Measurements from ENCODE around the gene TOR1AIP2.

DNA sequence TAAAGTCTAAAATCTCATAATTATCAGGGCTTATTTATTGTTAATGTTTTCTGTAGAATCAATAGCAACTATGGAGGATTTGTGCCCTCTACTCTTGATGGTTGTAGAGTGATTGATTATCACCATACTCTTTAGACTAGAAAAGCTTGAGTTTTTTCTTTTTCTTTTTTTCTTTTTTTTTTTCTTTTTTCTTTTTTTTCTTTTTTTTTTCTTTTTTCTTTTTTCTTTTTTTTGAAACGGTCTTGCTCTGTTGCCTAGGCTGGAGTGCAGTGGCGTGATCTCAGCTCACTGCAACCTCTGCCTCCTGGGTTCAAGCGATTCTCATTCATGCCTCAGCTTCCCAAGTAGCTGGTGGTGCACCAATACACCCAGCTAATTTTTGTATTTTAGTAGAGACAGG, 34.2 kb upstream of the TOR1AIP2 start:
- TF ChIP-seq EP300 (IDR thresholded peaks at IDR 0.05; ENCODE audit: borderline replicate concordance in 1 of 2, low read depth in 2 of 2, low read length in 2 of 2) (no peak), CHD2 (IDR thresholded peaks at IDR 0.05; ENCODE audit: low read length) (no peak), POLR2AphosphoS5 (IDR thresholded peaks at IDR 0.05; ENCODE audit: low read depth, low read length) (no peak), SAP30 (IDR thresholded peaks at IDR 0.05; ENCODE audit: insufficient read depth, insufficient replicate concordance, low read length) (no peak), RXRA (IDR thresholded peaks at IDR 0.05; ENCODE audit: insufficient read depth, low read depth, low read length) (no peak), KDM5A (IDR thresholded peaks at IDR 0.05; ENCODE audit: low read length) (no peak), EZH2 (IDR thresholded peaks at IDR 0.05; ENCODE audit: low read depth, low read length, severe bottlenecking) (no peak), TAF7 (optimal IDR thresholded peaks at IDR 0.05; ENCODE audit: borderline replicate concordance, low read depth, low read length) (no peak), CEBPB (IDR thresholded peaks at IDR 0.05; ENCODE audit: low read depth, low read length) (no peak), CHD1 (IDR thresholded peaks at IDR 0.05; ENCODE audit: low read depth, low read length) (no peak), RAD21 (IDR thresholded peaks at IDR 0.05 in 1 of 2, conservative IDR thresholded peaks at IDR 0.05 in 1 of 2; ENCODE audit: low read depth in 2 of 2, low read length in 2 of 2) (no peak)
- TF ChIP-seq, protein P1, sequence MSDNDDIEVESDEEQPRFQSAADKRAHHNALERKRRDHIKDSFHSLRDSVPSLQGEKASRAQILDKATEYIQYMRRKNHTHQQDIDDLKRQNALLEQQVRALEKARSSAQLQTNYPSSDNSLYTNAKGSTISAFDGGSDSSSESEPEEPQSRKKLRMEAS (IDR thresholded peaks at IDR 0.05): no peak
- TF ChIP-seq, protein P2, sequence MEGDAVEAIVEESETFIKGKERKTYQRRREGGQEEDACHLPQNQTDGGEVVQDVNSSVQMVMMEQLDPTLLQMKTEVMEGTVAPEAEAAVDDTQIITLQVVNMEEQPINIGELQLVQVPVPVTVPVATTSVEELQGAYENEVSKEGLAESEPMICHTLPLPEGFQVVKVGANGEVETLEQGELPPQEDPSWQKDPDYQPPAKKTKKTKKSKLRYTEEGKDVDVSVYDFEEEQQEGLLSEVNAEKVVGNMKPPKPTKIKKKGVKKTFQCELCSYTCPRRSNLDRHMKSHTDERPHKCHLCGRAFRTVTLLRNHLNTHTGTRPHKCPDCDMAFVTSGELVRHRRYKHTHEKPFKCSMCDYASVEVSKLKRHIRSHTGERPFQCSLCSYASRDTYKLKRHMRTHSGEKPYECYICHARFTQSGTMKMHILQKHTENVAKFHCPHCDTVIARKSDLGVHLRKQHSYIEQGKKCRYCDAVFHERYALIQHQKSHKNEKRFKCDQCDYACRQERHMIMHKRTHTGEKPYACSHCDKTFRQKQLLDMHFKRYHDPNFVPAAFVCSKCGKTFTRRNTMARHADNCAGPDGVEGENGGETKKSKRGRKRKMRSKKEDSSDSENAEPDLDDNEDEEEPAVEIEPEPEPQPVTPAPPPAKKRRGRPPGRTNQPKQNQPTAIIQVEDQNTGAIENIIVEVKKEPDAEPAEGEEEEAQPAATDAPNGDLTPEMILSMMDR (IDR thresholded peaks at IDR 0.05; ENCODE audit: control extremely low read depth in 1 of 3, insufficient read depth in 1 of 3, low read depth in 1 of 3, low read length in 3 of 3): no peak

Measured in H1 (cell line).